ENCODE data around the gene KREMEN1. TPM values are rescaled to one million over a fixed set of nuclear protein-coding genes. Genes with fewer than 3 reads are reported as not detected.

Gene KREMEN1
- polyA plus RNA-seq, 1 of the 3 experiments (the other 2 are of a cell fraction), result 10.0 TPM

DNA sequence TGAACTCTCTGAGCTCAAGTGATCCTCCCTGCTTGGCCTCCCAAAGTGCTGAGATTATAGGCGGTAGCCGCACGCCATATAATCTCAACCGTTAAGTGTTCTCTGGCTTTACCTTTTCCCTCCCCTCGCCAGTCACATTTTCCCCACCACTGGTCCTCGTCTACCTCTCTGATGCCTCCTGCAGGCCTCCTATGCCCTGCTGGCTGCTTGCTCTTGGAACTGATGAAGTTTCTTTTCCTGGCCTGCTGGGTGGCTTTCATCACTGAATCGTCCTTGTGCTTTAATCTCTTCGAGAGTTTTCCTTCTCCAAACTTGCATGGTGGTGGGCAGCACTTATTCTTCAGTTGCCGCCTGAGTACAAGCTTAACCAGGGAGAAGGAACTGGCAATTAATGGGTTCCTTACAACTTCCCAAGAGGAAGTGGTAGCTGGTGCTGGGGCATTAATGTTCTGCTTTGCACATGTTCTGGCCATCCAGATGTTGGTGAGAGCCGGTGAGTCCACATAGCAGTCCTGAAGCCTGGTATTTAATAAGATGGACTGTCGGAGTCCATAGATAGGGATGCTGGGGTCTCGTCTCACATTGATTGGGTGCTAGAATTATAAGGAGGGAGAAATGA, 12.5 kb upstream of the KREMEN1 start:
- H3K4me1 ChIP-seq (ENCODE audit: control insufficient read depth in 1 of 2, insufficient read depth in 2 of 2, low read depth in 1 of 2, low read length in 1 of 2), result no peaks in the 10 kb centered on the region; a peak in 1 of 4 replicates
- H3K9me2 ChIP-seq, result no peaks in the 10 kb centered on the region
- H3K27me3 ChIP-seq (ENCODE audit: insufficient read depth), result no peaks in the 10 kb centered on the region
- no peak overlapping the region for H3K4me3 ChIP-seq (ENCODE audit: low read depth in 2 of 2, low read length in 1 of 2)
- no peak overlapping the region for H3K9ac ChIP-seq
- H3K4me2 ChIP-seq, result no peak overlapping the region
- DNase-seq, result no peak
- 98% methylated on average over 12 of the region's 12 CpGs for WGBS (ENCODE audit: low lambda C conversion rate)
- H3K36me3 ChIP-seq (replicated peaks in 1 of 2; ENCODE audit: control insufficient read depth in 1 of 2, insufficient read depth in 2 of 2, low read length in 1 of 2), result no peaks in the 10 kb centered on the region
- peaks cover 4% of the 10 kb centered on the region for H3F3A ChIP-seq (replicated peaks; ENCODE audit: insufficient read depth)
- H2AFZ ChIP-seq (ENCODE audit: low read depth), result no peak overlapping the region
- H4K20me1 ChIP-seq (ENCODE audit: insufficient read depth), result no peaks in the 10 kb centered on the region
- ChIA-PET CTCF (no interaction called here), POLR2A (no interaction called here)
- TF ChIP-seq RCOR1 (IDR thresholded peaks at IDR 0.05; ENCODE audit: low read length) (no peak), FOXM1 (IDR thresholded peaks at IDR 0.05; ENCODE audit: low read depth) (no peak), ELF1 (IDR thresholded peaks at IDR 0.05) (no peak), NFIC (IDR thresholded peaks at IDR 0.05; ENCODE audit: borderline replicate concordance) (no peak), GABPA (IDR thresholded peaks at IDR 0.05; ENCODE audit: low read depth) (no peak), TEAD4 (IDR thresholded peaks at IDR 0.05; ENCODE audit: borderline replicate concordance, insufficient read depth) (no peak), MEF2A (IDR thresholded peaks at IDR 0.05; ENCODE audit: borderline replicate concordance, low read depth) (no peak), SIN3A (IDR thresholded peaks at IDR 0.05; ENCODE audit: borderline replicate concordance, low read depth, low read length) (no peak), FOSL2 (IDR thresholded peaks at IDR 0.05; ENCODE audit: borderline replicate concordance, low read depth) (no peak), YY1 (IDR thresholded peaks at IDR 0.05; ENCODE audit: low read depth) (no peak), POLR2AphosphoS5 (IDR thresholded peaks at IDR 0.05; ENCODE audit: low read depth, low read length) (no peak), RAD21 (IDR thresholded peaks at IDR 0.05; ENCODE audit: low read length) (no peak)
- TF ChIP-seq, protein P1, sequence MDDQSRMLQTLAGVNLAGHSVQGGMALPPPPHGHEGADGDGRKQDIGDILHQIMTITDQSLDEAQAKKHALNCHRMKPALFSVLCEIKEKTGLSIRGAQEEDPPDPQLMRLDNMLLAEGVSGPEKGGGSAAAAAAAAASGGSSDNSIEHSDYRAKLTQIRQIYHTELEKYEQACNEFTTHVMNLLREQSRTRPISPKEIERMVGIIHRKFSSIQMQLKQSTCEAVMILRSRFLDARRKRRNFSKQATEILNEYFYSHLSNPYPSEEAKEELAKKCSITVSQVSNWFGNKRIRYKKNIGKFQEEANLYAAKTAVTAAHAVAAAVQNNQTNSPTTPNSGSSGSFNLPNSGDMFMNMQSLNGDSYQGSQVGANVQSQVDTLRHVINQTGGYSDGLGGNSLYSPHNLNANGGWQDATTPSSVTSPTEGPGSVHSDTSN (IDR thresholded peaks at IDR 0.05), result no peak
- TF ChIP-seq, protein P2, sequence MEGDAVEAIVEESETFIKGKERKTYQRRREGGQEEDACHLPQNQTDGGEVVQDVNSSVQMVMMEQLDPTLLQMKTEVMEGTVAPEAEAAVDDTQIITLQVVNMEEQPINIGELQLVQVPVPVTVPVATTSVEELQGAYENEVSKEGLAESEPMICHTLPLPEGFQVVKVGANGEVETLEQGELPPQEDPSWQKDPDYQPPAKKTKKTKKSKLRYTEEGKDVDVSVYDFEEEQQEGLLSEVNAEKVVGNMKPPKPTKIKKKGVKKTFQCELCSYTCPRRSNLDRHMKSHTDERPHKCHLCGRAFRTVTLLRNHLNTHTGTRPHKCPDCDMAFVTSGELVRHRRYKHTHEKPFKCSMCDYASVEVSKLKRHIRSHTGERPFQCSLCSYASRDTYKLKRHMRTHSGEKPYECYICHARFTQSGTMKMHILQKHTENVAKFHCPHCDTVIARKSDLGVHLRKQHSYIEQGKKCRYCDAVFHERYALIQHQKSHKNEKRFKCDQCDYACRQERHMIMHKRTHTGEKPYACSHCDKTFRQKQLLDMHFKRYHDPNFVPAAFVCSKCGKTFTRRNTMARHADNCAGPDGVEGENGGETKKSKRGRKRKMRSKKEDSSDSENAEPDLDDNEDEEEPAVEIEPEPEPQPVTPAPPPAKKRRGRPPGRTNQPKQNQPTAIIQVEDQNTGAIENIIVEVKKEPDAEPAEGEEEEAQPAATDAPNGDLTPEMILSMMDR (IDR thresholded peaks at IDR 0.05), result no peak
- TF ChIP-seq, protein P3, sequence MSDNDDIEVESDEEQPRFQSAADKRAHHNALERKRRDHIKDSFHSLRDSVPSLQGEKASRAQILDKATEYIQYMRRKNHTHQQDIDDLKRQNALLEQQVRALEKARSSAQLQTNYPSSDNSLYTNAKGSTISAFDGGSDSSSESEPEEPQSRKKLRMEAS (IDR thresholded peaks at IDR 0.05; ENCODE audit: low read depth), result no peak
- H3K9me3 ChIP-seq, result no peaks in the 10 kb centered on the region
- H3K79me2 ChIP-seq (ENCODE audit: insufficient read depth), result no peaks in the 10 kb centered on the region
- H3K27ac ChIP-seq (ENCODE audit: low read depth in 2 of 2, low read length in 1 of 2), result no peak overlapping the region

DNA sequence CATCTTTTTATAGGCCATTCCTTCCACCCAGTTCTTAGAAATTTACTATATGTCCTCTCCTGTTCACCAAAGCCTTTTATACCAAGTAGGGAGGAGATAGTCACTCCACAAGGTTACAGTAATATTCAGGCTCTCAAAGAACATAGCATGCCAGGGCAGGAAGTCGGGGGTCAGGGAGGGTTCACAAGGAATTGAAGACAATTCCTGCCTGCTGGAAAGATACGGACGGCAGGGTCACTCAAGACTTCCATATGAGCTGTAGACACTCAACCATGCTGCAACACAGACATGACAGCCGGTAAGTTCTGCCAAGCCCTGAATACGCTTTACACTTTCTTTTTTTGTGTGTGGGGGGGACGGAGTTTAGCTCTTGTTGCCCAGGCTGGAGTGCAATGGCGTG, 11.9 kb upstream of the KREMEN1 start:
- Histone ChIP-seq H3K4me2 (no peak overlapping the region), H3F3A (replicated peaks; ENCODE audit: insufficient read depth) (peaks cover 4% of the 10 kb centered on the region), H3K9me2 (no peaks in the 10 kb centered on the region), H3K27ac (ENCODE audit: low read depth in 2 of 2, low read length in 1 of 2) (no peak overlapping the region), H3K4me1 (ENCODE audit: control insufficient read depth in 1 of 2, insufficient read depth in 2 of 2, low read depth in 1 of 2, low read length in 1 of 2) (no peaks in the 10 kb centered on the region; a peak in 1 of 4 replicates), H3K4me3 (ENCODE audit: low read depth in 2 of 2, low read length in 1 of 2) (no peak overlapping the region), H3K9ac (no peak overlapping the region), H3K27me3 (ENCODE audit: insufficient read depth) (no peaks in the 10 kb centered on the region), H2AFZ (ENCODE audit: low read depth) (no peak overlapping the region), H3K9me3 (no peaks in the 10 kb centered on the region), H4K20me1 (ENCODE audit: insufficient read depth) (no peaks in the 10 kb centered on the region), H3K79me2 (ENCODE audit: insufficient read depth) (no peaks in the 10 kb centered on the region), H3K36me3 (replicated peaks in 1 of 2; ENCODE audit: control insufficient read depth in 1 of 2, insufficient read depth in 2 of 2, low read length in 1 of 2) (no peaks in the 10 kb centered on the region)
- CTCF ChIA-PET, result interaction anchor here (1.3 kb wide), 1 partner anchor 20 kb away, joined by 4 read pairs; no protein-coding TSS in a partner anchor
- no peak for DNase-seq
- POLR2A ChIA-PET, result no interaction called here
- 94% methylated on average over 7 of the region's 7 CpGs for WGBS (ENCODE audit: low lambda C conversion rate)
- TF ChIP-seq YY1 (IDR thresholded peaks at IDR 0.05; ENCODE audit: low read depth) (no peak), NFIC (IDR thresholded peaks at IDR 0.05; ENCODE audit: borderline replicate concordance) (no peak), RFX5 (IDR thresholded peaks at IDR 0.05; ENCODE audit: low read length) (no peak)
- TF ChIP-seq, protein P4, sequence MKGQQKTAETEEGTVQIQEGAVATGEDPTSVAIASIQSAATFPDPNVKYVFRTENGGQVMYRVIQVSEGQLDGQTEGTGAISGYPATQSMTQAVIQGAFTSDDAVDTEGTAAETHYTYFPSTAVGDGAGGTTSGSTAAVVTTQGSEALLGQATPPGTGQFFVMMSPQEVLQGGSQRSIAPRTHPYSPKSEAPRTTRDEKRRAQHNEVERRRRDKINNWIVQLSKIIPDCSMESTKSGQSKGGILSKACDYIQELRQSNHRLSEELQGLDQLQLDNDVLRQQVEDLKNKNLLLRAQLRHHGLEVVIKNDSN (IDR thresholded peaks at IDR 0.05; ENCODE audit: borderline replicate concordance, low read depth), result no peak
